ENCODE measurements around the gene MMRN2. TPM values are rescaled to one million over a fixed set of nuclear protein-coding genes. Genes with fewer than 3 reads are reported as not detected.
A peak's percentile ranks its signal among the peaks of the same experiment; 100 is the strongest.
"Not testable (repeated sequence)": the region's sequence is repeated elsewhere in the genome, so short reads cannot be mapped to it uniquely, and the experiment has no call there.

Gene MMRN2, protein sequence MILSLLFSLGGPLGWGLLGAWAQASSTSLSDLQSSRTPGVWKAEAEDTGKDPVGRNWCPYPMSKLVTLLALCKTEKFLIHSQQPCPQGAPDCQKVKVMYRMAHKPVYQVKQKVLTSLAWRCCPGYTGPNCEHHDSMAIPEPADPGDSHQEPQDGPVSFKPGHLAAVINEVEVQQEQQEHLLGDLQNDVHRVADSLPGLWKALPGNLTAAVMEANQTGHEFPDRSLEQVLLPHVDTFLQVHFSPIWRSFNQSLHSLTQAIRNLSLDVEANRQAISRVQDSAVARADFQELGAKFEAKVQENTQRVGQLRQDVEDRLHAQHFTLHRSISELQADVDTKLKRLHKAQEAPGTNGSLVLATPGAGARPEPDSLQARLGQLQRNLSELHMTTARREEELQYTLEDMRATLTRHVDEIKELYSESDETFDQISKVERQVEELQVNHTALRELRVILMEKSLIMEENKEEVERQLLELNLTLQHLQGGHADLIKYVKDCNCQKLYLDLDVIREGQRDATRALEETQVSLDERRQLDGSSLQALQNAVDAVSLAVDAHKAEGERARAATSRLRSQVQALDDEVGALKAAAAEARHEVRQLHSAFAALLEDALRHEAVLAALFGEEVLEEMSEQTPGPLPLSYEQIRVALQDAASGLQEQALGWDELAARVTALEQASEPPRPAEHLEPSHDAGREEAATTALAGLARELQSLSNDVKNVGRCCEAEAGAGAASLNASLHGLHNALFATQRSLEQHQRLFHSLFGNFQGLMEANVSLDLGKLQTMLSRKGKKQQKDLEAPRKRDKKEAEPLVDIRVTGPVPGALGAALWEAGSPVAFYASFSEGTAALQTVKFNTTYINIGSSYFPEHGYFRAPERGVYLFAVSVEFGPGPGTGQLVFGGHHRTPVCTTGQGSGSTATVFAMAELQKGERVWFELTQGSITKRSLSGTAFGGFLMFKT
- polyA plus RNA-seq (2013, experiment 1 of 2) = 0.46 TPM
- polyA plus RNA-seq (2013, experiment 2 of 2) = 0.29 TPM

DNA sequence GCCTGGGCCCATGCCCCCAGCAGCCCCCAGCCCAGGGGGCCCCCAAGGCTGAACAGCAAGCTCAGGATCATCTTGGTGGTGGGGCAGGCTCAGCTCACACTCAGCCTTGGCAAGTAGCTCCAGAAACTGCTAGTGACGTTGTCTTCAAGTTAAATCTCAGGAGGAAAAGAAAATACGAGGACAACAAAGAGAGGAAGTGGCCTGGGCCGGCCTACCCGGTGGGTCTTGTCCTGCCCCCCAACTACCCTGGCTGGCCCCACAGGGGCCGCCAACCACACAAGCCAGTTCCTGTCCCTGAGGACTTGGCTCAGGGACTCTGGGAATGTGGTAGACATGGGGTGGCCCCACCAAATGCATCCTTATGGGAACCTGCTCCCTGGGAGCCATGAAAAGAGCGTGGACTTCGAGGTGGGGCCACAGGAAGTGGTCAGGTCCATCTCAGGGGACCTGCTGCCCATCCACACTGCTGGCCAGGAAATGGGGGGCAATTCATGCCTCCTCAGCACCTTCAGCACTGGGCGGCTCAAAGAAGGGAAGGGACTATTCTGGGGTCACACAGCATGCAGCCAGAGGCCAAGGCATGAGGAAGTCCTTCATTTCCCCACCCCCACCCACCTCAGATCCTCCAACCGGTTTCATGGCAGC lies at the start of gene MMRN2:
Gene MMRN2, minus strand, starts transcription at position 145 of the 645 bp plus-strand sequence. Its CDS starts 74 bp downstream, at position 71.
- H4K8ac ChIP-seq (ENCODE audit: low read depth, low read length) = no peak within 1 kb of the TSS
- no peak within 1 kb of the TSS for H2BK5ac ChIP-seq (ENCODE audit: low read length)
- peak within 1 kb of the TSS; percentile 39 for H3K4ac ChIP-seq (ENCODE audit: low read depth, low read length)
- H3K18ac ChIP-seq (ENCODE audit: low read length) = peak within 1 kb of the TSS; percentile 72
- H2BK15ac ChIP-seq (replicated peaks; ENCODE audit: low read depth) = no peak within 1 kb of the TSS
- no peak within 1 kb of the TSS for H3K4me2 ChIP-seq (ENCODE audit: low read length)
- no peak within 1 kb of the TSS for H3K9ac ChIP-seq (ENCODE audit: low read length)
- H4K5ac ChIP-seq (ENCODE audit: low read length) = no peak within 1 kb of the TSS
- DNase-seq = no peak
- H2BK120ac ChIP-seq (ENCODE audit: low read depth, low read length) = no peak within 1 kb of the TSS
- no peaks in the 10 kb centered on the region for H3K79me1 ChIP-seq (ENCODE audit: low read length)
- H2AK5ac ChIP-seq (ENCODE audit: low read length) = peak within 1 kb of the TSS; percentile 64
- peaks cover 35% of the 10 kb centered on the region for H3K4me1 ChIP-seq (ENCODE audit: control insufficient read depth, low read depth, low read length)
- WGBS (ENCODE audit: extremely low coverage, insufficient coverage, low lambda C conversion rate) = no CpG with 5 or more reads among the region's 9 CpGs
- no peak within 1 kb of the TSS for H3K23ac ChIP-seq (ENCODE audit: low read length)
- no peaks in the 10 kb centered on the region for H3K36me3 ChIP-seq (ENCODE audit: control insufficient read depth, insufficient read depth, low read length)
- H3K27me3 ChIP-seq (ENCODE audit: insufficient read depth, low read length, poor library complexity) = no peaks in the 10 kb centered on the region
- peak within 1 kb of the TSS; percentile 83 for H3K56ac ChIP-seq (ENCODE audit: low read length)
- H3K79me2 ChIP-seq (ENCODE audit: control insufficient read depth, insufficient read depth, low read length) = no peaks in the 10 kb centered on the region
- no peak within 1 kb of the TSS for H3K4me3 ChIP-seq (ENCODE audit: low read length)
- no peak within 1 kb of the TSS for H3K27ac ChIP-seq (ENCODE audit: low read depth, low read length)

DNA sequence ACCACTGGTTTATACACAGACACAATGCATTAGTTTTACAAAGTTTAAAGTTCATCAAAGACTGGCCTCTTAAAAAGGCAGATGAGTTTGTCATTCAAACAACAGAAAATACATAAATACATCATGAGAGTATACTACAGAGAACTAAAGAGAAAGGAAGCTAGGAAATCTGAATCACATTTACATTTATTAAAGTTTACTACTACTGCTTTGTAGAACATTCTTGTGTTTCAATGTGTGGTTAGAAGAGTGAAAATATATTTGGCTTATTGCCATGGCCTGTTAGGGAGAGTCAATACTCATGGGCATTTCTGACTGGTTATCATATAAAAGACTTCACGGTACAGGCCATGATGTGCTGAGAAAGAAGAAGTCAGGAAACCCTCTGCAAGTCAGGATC lies 49.7 kb upstream of the MMRN2 start:
- not testable (repeated sequence) for H3K4me1 ChIP-seq (ENCODE audit: control insufficient read depth, low read depth, low read length)

DNA sequence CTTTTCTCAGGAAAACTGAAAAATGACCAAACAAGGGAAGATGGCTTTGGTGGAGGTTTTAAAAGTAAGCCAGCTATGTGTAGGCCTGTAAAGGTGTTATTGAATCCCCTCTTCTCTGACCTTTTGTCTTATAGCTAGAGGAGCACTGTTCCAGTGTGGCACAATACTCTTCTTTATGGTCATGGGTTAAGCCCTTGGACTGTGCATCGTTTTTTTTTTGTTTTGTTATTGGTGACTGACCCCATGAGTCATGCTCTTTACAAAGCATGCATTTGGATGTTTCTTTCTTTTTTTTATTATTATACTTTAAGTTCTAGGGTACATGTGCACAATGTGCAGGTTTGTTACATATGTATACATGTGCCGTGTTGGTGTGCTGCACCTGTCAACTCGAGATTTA lies 43.1 kb upstream of the MMRN2 start:
- H2BK5ac ChIP-seq (ENCODE audit: low read length) = no peak overlapping the region
- no CpG with 5 or more reads among the region's 3 CpGs for WGBS (ENCODE audit: extremely low coverage, insufficient coverage, low lambda C conversion rate)
- no peak overlapping the region for H3K4me3 ChIP-seq (ENCODE audit: low read length)
- no peak overlapping the region for H3K4ac ChIP-seq (ENCODE audit: low read depth, low read length)
- no peak overlapping the region for H3K23ac ChIP-seq (ENCODE audit: low read length)
- H3K9ac ChIP-seq (ENCODE audit: low read length) = no peak overlapping the region
- H3K56ac ChIP-seq (ENCODE audit: low read length) = no peak overlapping the region
- no peaks in the 10 kb centered on the region for H3K79me1 ChIP-seq (ENCODE audit: low read length)
- H4K5ac ChIP-seq (ENCODE audit: low read length) = no peak overlapping the region
- H3K79me2 ChIP-seq (ENCODE audit: control insufficient read depth, insufficient read depth, low read length) = no peaks in the 10 kb centered on the region
- no peak overlapping the region for H3K27ac ChIP-seq (ENCODE audit: low read depth, low read length)
- H3K18ac ChIP-seq (ENCODE audit: low read length) = no peak overlapping the region
- H3K36me3 ChIP-seq (ENCODE audit: control insufficient read depth, insufficient read depth, low read length) = no peaks in the 10 kb centered on the region
- H3K4me2 ChIP-seq (ENCODE audit: low read length) = no peak overlapping the region
- H2BK15ac ChIP-seq (replicated peaks; ENCODE audit: low read depth) = no peak overlapping the region
- no peaks in the 10 kb centered on the region for H3K27me3 ChIP-seq (ENCODE audit: insufficient read depth, low read length, poor library complexity)
- no peak overlapping the region for H4K8ac ChIP-seq (ENCODE audit: low read depth, low read length)
- H3K4me1 ChIP-seq (ENCODE audit: control insufficient read depth, low read depth, low read length) = no peaks in the 10 kb centered on the region
- H2BK120ac ChIP-seq (ENCODE audit: low read depth, low read length) = no peak overlapping the region
- no peak overlapping the region for H2AK5ac ChIP-seq (ENCODE audit: low read length)
- no peak for DNase-seq

More for the DNA sequence above, 49.7 kb upstream of the MMRN2 start:
- H2AK5ac ChIP-seq (ENCODE audit: low read length); H3K4ac ChIP-seq (ENCODE audit: low read depth, low read length); H3K4me3 ChIP-seq (ENCODE audit: low read length); H3K23ac ChIP-seq (ENCODE audit: low read length); H3K18ac ChIP-seq (ENCODE audit: low read length); DNase-seq; H2BK5ac ChIP-seq (ENCODE audit: low read length); H3K4me2 ChIP-seq (ENCODE audit: low read length); H4K8ac ChIP-seq (ENCODE audit: low read depth, low read length); H3K56ac ChIP-seq (ENCODE audit: low read length); H3K27ac ChIP-seq (ENCODE audit: low read depth, low read length); H4K5ac ChIP-seq (ENCODE audit: low read length); H3K79me2 ChIP-seq (ENCODE audit: control insufficient read depth, insufficient read depth, low read length); H3K9ac ChIP-seq (ENCODE audit: low read length); H3K79me1 ChIP-seq (ENCODE audit: low read length); H2BK15ac ChIP-seq (replicated peaks; ENCODE audit: low read depth); H3K27me3 ChIP-seq (ENCODE audit: insufficient read depth, low read length, poor library complexity); H3K36me3 ChIP-seq (ENCODE audit: control insufficient read depth, insufficient read depth, low read length); H2BK120ac ChIP-seq (ENCODE audit: low read depth, low read length): not testable (repeated sequence)
- no CpG with 5 or more reads among the region's 1 CpG for WGBS (ENCODE audit: extremely low coverage, insufficient coverage, low lambda C conversion rate)

DNA sequence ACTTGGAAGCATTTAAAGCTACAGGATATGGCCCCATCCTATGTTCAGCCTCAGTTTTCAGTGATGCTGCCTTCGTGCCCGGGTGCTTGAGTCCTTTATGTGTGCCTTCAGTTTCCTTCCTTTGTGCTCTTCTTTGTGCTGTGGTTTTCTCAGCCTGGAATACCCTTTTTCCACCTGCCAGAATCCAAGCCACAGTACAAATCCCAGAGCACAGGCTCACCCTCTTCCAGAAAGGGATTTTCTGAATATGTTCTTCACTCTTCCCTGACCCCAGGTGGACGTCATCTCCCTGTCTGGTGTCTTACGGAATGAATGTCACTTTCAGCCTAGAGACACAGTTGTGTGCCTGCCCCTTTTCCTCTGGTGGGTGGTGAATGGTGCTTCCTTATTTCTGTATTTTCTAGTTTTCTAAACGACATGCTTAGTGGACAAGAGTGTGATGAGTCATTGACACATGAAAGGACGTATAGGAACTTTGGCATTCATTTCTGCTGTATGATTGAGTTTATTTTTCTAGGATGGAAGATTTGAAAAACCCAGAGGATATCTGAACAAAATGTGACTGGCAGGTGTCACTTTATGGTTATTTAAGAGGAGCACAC lies 42.5 kb upstream of the MMRN2 start:
- not testable (repeated sequence) for H3K27ac ChIP-seq (ENCODE audit: low read depth, low read length)

DNA sequence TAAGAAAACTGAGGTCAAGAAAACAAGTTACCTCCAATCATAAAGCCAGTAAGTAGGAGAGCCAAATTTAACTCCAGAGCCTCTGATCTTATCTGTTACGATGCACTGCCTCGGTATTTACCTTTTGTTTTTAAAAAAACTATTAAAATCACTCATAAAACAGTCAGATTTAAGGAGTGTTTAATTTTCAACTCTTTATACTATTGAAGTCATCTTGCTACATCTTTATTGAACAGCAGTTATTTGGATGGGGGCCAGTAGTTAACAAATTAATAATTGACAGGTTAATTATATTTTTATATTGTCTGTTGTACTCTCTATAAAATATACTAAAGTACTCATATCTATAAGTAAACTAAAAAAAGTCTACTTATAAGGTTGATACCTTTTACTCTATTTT lies 35.5 kb upstream of the MMRN2 start:
- Histone ChIP-seq H2BK5ac (ENCODE audit: low read length) (no peak overlapping the region), H4K5ac (ENCODE audit: low read length) (no peak overlapping the region), H4K8ac (ENCODE audit: low read depth, low read length) (no peak overlapping the region), H3K36me3 (ENCODE audit: control insufficient read depth, insufficient read depth, low read length) (no peaks in the 10 kb centered on the region), H3K23ac (ENCODE audit: low read length) (no peak overlapping the region), H2AK5ac (ENCODE audit: low read length) (no peak overlapping the region), H3K4ac (ENCODE audit: low read depth, low read length) (no peak overlapping the region), H3K56ac (ENCODE audit: low read length) (no peak overlapping the region), H3K27me3 (ENCODE audit: insufficient read depth, low read length, poor library complexity) (no peaks in the 10 kb centered on the region), H3K4me3 (ENCODE audit: low read length) (no peak overlapping the region), H2BK120ac (ENCODE audit: low read depth, low read length) (no peak overlapping the region), H3K18ac (ENCODE audit: low read length) (no peak overlapping the region), H3K27ac (ENCODE audit: low read depth, low read length) (no peak overlapping the region), H3K4me1 (ENCODE audit: control insufficient read depth, low read depth, low read length) (no peaks in the 10 kb centered on the region), H3K79me2 (ENCODE audit: control insufficient read depth, insufficient read depth, low read length) (no peaks in the 10 kb centered on the region), H2BK15ac (replicated peaks; ENCODE audit: low read depth) (no peak overlapping the region), H3K9ac (ENCODE audit: low read length) (no peak overlapping the region), H3K4me2 (ENCODE audit: low read length) (no peak overlapping the region), H3K79me1 (ENCODE audit: low read length) (no peaks in the 10 kb centered on the region)
- no CpG with 5 or more reads among the region's 2 CpGs for WGBS (ENCODE audit: extremely low coverage, insufficient coverage, low lambda C conversion rate)
- no peak for DNase-seq

More for the DNA sequence above, 42.5 kb upstream of the MMRN2 start:
- H2BK120ac ChIP-seq (ENCODE audit: low read depth, low read length); H3K36me3 ChIP-seq (ENCODE audit: control insufficient read depth, insufficient read depth, low read length); H3K79me2 ChIP-seq (ENCODE audit: control insufficient read depth, insufficient read depth, low read length); H3K4me1 ChIP-seq (ENCODE audit: control insufficient read depth, low read depth, low read length); H4K5ac ChIP-seq (ENCODE audit: low read length); H4K8ac ChIP-seq (ENCODE audit: low read depth, low read length); H3K56ac ChIP-seq (ENCODE audit: low read length); H3K18ac ChIP-seq (ENCODE audit: low read length); H3K4ac ChIP-seq (ENCODE audit: low read depth, low read length); H3K4me2 ChIP-seq (ENCODE audit: low read length); H3K23ac ChIP-seq (ENCODE audit: low read length); H2BK15ac ChIP-seq (replicated peaks; ENCODE audit: low read depth); H3K4me3 ChIP-seq (ENCODE audit: low read length); H3K9ac ChIP-seq (ENCODE audit: low read length); H3K79me1 ChIP-seq (ENCODE audit: low read length); H2BK5ac ChIP-seq (ENCODE audit: low read length); DNase-seq; H2AK5ac ChIP-seq (ENCODE audit: low read length); H3K27me3 ChIP-seq (ENCODE audit: insufficient read depth, low read length, poor library complexity): not testable (repeated sequence)
- WGBS (ENCODE audit: extremely low coverage, insufficient coverage, low lambda C conversion rate) = no CpG with 5 or more reads among the region's 6 CpGs
